ENCODE measurements around the gene CYP11A1. TPM values are rescaled to one million over a fixed set of nuclear protein-coding genes. Genes with fewer than 3 reads are reported as not detected.

The CYP11A1 gene
- total and polyA plus RNA-seq, 4 donors = 0.15 to 0.97 (median 0.69) TPM

DNA sequence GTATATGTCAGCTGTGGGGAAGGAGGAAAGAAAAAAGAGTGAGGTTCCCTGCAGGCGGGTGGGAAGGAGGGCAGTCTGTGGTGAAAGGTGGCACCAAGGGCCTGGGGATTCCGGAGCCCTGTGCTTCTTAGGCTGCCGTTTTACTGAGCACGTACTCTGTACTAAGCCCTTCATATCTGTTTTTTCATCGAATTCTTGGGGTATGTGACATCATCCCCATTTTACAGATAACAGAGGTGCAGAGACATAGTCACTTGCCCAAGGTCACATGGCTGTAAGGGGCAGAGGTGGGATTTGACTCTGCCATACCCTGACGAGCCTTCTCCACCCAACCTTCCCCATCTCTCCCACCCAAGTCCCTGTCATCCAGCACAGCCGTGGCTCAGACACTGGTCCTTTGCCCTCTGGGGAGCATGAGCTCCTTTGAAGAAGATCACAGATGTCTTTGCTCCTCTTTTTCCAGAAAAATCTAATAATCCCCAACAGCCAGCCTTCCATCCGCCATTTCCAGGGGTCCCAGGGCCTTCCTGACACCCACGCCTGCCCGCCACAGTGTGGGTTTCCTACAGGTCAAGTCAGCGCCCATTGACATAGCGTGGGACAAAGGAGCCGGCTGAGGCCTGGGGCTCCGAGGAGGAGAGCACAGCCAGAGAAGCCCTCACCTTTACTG, 24.2 kb downstream of the CYP11A1 start:
- Histone ChIP-seq H3K27me3 (ENCODE audit: control insufficient read depth in 3 of 3, insufficient read depth in 3 of 3, low read length in 2 of 3) (no peaks in the 10 kb centered on the region), H3K4me3 (no peak overlapping the region), H3K27ac (ENCODE audit: low read depth in 1 of 2, low read length in 1 of 2) (no peak overlapping the region), H3K9ac (ENCODE audit: insufficient read depth in 1 of 2, low read length in 2 of 2) (no peak overlapping the region), H3K36me3 (ENCODE audit: control insufficient read depth in 4 of 4, insufficient read depth in 4 of 4, low read length in 4 of 4) (no peaks in the 10 kb centered on the region), H3K9me3 (ENCODE audit: control insufficient read depth in 4 of 4, insufficient read depth in 3 of 4, low read length in 3 of 4) (no peaks in the 10 kb centered on the region), H3K4me1 (ENCODE audit: control insufficient read depth in 5 of 5, insufficient read depth in 5 of 5, low read length in 5 of 5) (peaks cover 0 to 4% (median 0%) of the 10 kb centered on the region in 5 donors)
- DNase-seq = no peak
- WGBS, 2 donors = 93 to 94% methylated on average over 14 of the region's 14 CpGs
- TF ChIP-seq, protein P1, sequence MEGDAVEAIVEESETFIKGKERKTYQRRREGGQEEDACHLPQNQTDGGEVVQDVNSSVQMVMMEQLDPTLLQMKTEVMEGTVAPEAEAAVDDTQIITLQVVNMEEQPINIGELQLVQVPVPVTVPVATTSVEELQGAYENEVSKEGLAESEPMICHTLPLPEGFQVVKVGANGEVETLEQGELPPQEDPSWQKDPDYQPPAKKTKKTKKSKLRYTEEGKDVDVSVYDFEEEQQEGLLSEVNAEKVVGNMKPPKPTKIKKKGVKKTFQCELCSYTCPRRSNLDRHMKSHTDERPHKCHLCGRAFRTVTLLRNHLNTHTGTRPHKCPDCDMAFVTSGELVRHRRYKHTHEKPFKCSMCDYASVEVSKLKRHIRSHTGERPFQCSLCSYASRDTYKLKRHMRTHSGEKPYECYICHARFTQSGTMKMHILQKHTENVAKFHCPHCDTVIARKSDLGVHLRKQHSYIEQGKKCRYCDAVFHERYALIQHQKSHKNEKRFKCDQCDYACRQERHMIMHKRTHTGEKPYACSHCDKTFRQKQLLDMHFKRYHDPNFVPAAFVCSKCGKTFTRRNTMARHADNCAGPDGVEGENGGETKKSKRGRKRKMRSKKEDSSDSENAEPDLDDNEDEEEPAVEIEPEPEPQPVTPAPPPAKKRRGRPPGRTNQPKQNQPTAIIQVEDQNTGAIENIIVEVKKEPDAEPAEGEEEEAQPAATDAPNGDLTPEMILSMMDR (IDR thresholded peaks at IDR 0.05; ENCODE audit: control extremely low read depth, extremely low read depth) = no peak
- no peak for ATAC-seq (ENCODE audit: insufficient read depth, low FRiP score)

DNA sequence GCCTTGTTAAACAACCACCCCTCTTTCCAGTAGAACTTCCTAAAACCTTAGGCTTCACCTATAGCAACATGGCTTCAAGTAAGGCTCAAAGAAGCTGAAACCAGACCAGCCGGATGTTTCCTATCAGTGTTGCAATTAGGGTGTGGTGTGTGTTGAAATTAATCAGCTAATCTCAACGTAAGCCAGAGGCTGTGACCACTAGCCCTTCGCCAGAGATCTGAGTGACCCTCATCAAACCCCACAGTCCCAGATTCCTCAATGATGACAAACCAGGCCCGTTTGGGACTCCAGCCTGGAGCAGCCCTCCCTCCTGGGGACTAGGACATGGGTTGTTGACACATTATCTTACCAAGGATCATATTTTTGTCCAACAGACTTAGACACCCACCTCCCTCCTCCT, 27.3 kb downstream of the CYP11A1 start:
- Histone ChIP-seq H3K36me3 (ENCODE audit: control insufficient read depth in 4 of 4, insufficient read depth in 4 of 4, low read length in 4 of 4) (no peaks in the 10 kb centered on the region), H3K9ac (ENCODE audit: insufficient read depth in 1 of 2, low read length in 2 of 2) (no peak overlapping the region), H3K27ac (ENCODE audit: low read depth in 1 of 2, low read length in 1 of 2) (no peak overlapping the region), H3K4me3 (no peak overlapping the region), H3K9me3 (ENCODE audit: control insufficient read depth in 4 of 4, insufficient read depth in 3 of 4, low read length in 3 of 4) (no peaks in the 10 kb centered on the region), H3K27me3 (ENCODE audit: control insufficient read depth in 3 of 3, insufficient read depth in 3 of 3, low read length in 2 of 3) (no peaks in the 10 kb centered on the region), H3K4me1 (ENCODE audit: control insufficient read depth in 5 of 5, insufficient read depth in 5 of 5, low read length in 5 of 5) (peaks cover 0 to 4% (median 0%) of the 10 kb centered on the region in 5 donors)
- TF ChIP-seq, protein P1 (IDR thresholded peaks at IDR 0.05; ENCODE audit: control extremely low read depth, extremely low read depth) = no peak
- ATAC-seq (ENCODE audit: insufficient read depth, low FRiP score) (no peak), DNase-seq (no peak)
- 30 to 31% methylated on average over 4 of the region's 4 CpGs for WGBS, 2 donors

DNA sequence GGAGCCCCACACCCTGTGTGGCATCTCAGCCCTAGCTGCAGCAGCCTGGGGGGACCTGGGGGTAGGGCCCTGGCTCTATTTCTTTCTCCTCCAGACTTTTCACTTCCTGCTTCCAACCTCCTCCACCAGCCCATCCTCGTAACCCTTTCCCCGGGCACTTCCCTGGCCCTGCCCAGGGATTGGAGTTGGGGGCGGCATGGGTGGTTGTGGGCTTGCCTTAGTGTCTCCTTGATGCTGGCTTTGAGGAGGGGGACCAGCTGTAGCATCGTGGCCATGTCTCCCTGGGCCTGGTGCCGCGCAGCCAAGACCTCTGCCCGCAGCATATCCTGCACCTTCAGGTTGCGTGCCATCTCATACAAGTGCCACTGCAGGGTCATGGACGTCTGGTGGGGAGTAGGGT, 28.1 kb downstream of the CYP11A1 start:
- Histone ChIP-seq H3K9me3 (ENCODE audit: control insufficient read depth in 4 of 4, insufficient read depth in 3 of 4, low read length in 3 of 4) (no peaks in the 10 kb centered on the region), H3K27ac (ENCODE audit: low read depth in 1 of 2, low read length in 1 of 2) (no peak overlapping the region), H3K36me3 (ENCODE audit: control insufficient read depth in 4 of 4, insufficient read depth in 4 of 4, low read length in 4 of 4) (no peaks in the 10 kb centered on the region), H3K4me3 (no peak overlapping the region), H3K4me1 (ENCODE audit: control insufficient read depth in 5 of 5, insufficient read depth in 5 of 5, low read length in 5 of 5) (peaks cover 0 to 4% (median 0%) of the 10 kb centered on the region in 5 donors), H3K9ac (ENCODE audit: insufficient read depth in 1 of 2, low read length in 2 of 2) (no peak overlapping the region), H3K27me3 (ENCODE audit: control insufficient read depth in 3 of 3, insufficient read depth in 3 of 3, low read length in 2 of 3) (no peaks in the 10 kb centered on the region)
- TF ChIP-seq, protein P1 (IDR thresholded peaks at IDR 0.05; ENCODE audit: control extremely low read depth, extremely low read depth) = no peak
- 93 to 97% methylated on average over 9 of the region's 9 CpGs for WGBS, 2 donors
- DNase-seq (no peak), ATAC-seq (ENCODE audit: insufficient read depth, low FRiP score) (no peak)

DNA sequence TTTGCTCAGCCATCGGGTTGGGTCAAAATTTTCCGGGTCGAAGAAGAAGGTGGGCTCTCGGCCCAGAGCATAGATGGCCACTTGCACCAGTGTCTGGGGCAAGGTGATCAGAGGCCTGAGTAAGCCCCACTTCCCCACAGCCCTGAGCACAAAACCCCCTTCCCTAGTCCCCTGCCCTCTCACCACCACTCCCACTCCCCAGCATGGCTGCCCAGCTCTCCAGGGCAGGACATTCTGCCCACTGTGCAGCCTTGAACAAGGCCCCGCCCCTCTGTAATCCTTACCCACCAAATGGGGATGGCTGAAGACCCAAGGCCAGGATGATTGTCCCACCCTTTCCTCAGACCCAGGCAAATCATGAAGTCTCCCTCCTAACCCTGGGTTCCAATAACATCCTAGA, 28.8 kb downstream of the CYP11A1 start:
- DNase-seq = no peak
- H3K9ac ChIP-seq (ENCODE audit: insufficient read depth in 1 of 2, low read length in 2 of 2) = no peak overlapping the region
- H3K4me3 ChIP-seq = no peak overlapping the region
- TF ChIP-seq, protein P1 (IDR thresholded peaks at IDR 0.05; ENCODE audit: control extremely low read depth, extremely low read depth) = no peak
- no peaks in the 10 kb centered on the region for H3K27me3 ChIP-seq (ENCODE audit: control insufficient read depth in 3 of 3, insufficient read depth in 3 of 3, low read length in 2 of 3)
- WGBS, 2 donors = 98% methylated on average over 5 of the region's 5 CpGs
- H3K9me3 ChIP-seq (ENCODE audit: control insufficient read depth in 4 of 4, insufficient read depth in 3 of 4, low read length in 3 of 4) = no peaks in the 10 kb centered on the region
- H3K36me3 ChIP-seq (ENCODE audit: control insufficient read depth in 4 of 4, insufficient read depth in 4 of 4, low read length in 4 of 4) = no peaks in the 10 kb centered on the region
- H3K4me1 ChIP-seq (ENCODE audit: control insufficient read depth in 5 of 5, insufficient read depth in 5 of 5, low read length in 5 of 5) = peaks cover 0 to 4% (median 0%) of the 10 kb centered on the region in 5 donors
- H3K27ac ChIP-seq (ENCODE audit: low read depth in 1 of 2, low read length in 1 of 2) = no peak overlapping the region
- ATAC-seq (ENCODE audit: insufficient read depth, low FRiP score) = no peak
